ENCODE results near the gene LRMDA. TPM values are rescaled to one million over a fixed set of nuclear protein-coding genes. Genes with fewer than 3 reads are reported as not detected.
"Not testable (repeated sequence)": the region's sequence is repeated elsewhere in the genome, so short reads cannot be mapped to it uniquely, and the experiment has no call there.

Gene LRMDA
- total RNA-seq, 2 donors from 2014 or later = not detected

DNA sequence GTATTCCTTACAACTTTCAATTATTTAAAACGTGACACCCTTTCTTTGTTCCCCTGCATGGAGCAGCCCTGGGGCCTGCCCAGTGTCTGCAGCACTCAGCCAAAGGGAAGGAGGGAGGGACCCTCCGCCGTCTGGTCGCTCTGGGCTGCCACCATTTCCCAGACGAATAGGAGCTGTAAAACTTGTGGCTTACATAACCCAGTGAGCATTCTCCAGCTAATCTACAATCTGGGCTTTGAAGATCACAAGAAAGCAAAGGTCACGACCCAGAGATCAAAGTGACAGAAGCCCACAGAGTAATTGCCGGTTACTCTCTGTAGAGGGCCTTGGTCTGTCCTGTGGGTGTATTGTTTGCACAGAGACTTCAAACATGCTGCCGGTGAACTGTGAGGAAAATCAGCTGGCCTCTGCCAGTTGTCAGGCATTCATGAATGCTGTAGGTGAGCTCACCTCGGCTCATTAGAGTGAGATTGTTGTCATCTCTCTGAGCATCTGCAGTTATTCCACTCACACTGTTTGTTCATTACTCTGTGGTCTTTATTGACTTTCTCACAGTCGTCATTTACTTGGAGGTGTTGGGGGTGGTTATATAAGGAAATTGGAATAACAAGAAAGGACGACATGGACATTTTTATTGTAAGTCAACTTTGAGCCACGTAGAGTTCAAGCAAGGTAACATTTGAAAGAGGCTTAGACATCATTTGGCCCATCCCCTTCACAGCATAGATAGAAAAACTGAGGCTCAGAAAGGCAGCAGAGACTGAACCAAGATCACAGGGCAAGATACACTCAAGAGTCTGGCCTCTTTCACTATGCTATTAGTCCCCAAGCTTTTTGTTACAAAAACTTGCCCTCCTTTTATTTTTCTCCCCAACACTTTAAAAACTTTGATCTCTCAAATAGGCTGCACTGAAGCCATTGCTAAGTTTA, 619.8 kb downstream of the LRMDA start:
- H3K27ac Mint-ChIP-seq = no peak overlapping the region
- H3K9me3 Mint-ChIP-seq = peaks cover 10 to 14% of the 10 kb centered on the region in 2 donors
- ATAC-seq (peak in 1 of 2 donors; percentile 40), DNase-seq (ENCODE audit: low spot score in 2 of 2) (no peak)
- peaks cover 8% of the 10 kb centered on the region in 2 donors for H3K36me3 Mint-ChIP-seq

DNA sequence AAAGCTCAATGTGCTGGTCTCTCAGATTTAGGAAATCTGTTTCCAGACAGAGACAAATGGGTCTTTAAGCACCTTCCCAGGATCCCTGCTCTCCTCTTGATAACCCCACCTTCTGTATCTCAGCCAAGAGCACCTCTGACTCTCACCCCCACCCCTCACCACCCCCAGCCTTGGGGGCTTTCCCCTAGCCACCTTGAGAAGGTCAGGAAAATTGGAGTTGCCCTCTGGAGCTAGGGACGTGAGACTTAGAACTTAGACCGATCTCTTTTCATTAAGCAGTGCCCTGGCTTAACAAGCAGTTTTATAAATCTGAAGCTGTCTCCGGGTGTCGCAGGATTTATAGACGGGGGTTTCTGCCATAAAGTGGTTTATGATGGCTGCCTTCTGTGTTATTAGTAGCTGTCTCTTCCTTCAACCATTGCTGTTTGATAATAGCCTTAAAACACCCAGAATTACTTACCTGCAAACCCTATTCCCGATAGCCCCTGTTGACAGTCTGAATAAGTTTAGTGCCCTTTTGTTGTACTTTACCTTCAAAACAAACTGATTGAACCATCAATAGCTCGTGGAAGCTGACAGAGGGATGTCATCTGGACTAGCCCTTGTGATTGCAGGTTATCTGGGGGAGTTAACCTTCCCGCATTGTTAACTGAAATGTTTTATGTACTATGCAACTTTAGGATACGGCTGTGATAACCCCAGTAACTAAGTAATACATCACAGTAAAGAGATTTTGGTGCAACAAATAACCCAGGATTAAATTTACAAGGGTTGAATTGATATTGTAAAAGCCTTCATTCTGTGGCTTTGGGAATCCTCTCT, 621.5 kb downstream of the LRMDA start:
- no peak overlapping the region for H3K27ac Mint-ChIP-seq
- DNase-seq (ENCODE audit: low spot score in 2 of 2) (no peak), ATAC-seq (no peak)
- peaks cover 15 to 21% of the 10 kb centered on the region in 2 donors for H3K9me3 Mint-ChIP-seq
- peaks cover 8% of the 10 kb centered on the region in 2 donors for H3K36me3 Mint-ChIP-seq

DNA sequence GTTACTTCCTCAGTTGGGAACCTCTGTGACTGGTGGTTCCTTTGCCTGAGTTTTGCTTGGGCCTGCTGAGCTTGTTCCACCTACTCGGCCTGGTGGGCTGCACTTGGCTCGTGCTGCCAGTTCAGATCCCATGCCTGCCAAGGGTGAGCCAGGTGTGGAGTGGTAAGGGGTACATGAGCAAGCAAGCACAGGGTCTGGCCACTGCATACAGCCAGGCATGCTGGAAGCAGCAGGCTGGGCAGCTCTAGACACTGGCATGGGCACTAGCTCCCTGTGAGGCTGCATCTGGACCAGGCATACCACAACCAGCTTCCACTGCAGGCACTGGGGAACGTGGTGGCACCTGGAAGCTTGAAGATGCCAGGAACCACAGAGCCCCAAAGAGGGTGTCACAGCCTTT, 624.0 kb downstream of the LRMDA start:
- no peak for ATAC-seq
- no peak overlapping the region for H3K27ac Mint-ChIP-seq
- DNase-seq (ENCODE audit: low spot score in 2 of 2) = no peak
- H3K9me3 Mint-ChIP-seq = peaks cover 15 to 17% of the 10 kb centered on the region in 2 donors
- peaks cover 8% of the 10 kb centered on the region in 2 donors for H3K36me3 Mint-ChIP-seq

DNA sequence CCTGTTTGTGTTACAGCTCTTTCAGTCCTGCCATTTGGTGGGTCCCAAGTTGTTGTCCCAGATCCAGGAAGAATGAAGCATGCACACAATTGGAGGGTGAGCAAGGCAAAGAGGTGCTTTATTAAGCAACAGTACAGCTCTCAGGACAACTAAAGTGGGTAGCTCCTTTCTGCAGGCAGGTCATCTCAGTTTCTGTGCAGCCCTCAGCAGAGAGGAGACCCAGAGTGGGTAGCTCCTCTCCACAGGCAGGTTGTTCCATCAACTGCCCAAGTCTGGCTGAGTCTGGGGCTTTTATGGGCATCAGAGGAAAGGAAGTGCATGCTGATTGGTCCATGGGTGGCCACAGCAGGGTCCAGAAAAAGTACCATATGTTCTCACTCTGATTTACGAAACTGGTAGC, 624.5 kb downstream of the LRMDA start:
- H3K27ac Mint-ChIP-seq = no peak overlapping the region
- ATAC-seq (no peak), DNase-seq (ENCODE audit: low spot score in 2 of 2) (no peak)
- peaks cover 6 to 8% of the 10 kb centered on the region in 2 donors for H3K36me3 Mint-ChIP-seq
- H3K9me3 Mint-ChIP-seq = peaks cover 15 to 17% of the 10 kb centered on the region in 2 donors

DNA sequence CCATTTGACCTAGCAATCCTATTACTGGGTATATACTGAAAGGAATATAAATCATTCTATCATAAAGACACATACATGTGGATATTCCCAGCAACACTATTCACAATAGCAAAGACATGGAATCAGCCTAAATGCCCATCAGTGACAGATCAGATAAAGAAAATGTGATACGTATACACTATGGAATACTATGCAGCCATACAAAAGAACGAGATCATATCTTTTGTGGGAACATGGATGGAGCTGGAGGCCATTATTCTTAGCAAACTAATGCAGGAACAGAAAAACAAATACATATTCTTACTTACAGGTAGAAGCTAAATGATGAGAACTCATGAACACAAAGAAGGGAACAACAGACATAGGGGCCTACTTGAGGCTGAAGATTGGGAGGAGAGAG, 629.6 kb downstream of the LRMDA start:
- ATAC-seq; H3K27ac Mint-ChIP-seq; H3K36me3 Mint-ChIP-seq; DNase-seq (ENCODE audit: low spot score in 2 of 2): not testable (repeated sequence)
- H3K9me3 Mint-ChIP-seq = peaks cover 6 to 15% of the 10 kb centered on the region in 2 donors

DNA sequence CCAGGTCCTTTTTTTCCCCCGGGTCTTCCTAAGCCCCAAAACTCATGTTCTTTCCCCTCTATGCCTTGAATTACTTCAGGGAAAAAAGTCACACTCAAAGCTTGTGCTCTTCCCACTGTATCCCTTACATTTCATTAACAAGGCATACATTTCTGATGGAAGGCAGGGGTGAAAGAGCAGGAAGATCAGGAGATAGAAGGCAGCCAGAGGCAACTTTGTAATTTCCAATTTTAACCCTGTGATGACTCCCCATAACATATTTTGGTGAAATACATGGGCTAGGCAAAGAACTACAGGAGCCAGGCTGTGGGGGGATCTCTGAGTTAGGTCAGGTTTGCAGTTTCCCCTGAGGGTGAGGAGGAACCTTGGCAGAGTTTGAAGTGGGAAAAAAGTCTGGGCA, 635.0 kb downstream of the LRMDA start:
- ATAC-seq (no peak), DNase-seq (ENCODE audit: low spot score in 2 of 2) (no peak)
- H3K27ac Mint-ChIP-seq = no peak overlapping the region
- H3K36me3 Mint-ChIP-seq = peaks cover 0 to 6% of the 10 kb centered on the region in 2 donors
- no peaks in the 10 kb centered on the region for H3K9me3 Mint-ChIP-seq

DNA sequence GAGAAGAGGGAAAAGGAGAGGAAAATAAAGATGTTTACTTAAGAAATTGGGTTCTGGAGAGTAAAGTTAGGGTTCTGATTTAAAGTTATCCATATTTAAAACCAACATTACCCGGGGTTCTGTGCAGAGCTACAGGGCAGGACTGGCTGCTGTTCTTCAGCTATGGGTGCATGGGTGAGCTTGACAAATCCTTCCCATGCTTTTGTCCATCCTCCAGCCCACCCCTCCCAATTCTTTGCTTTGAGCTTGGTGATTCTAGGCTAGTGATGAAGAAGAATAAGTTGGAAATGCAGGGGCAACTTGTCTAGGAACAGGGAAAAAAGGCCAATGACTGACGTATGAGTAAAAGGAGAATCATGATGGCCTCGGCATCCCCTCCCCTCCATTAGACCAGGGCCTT, 636.0 kb downstream of the LRMDA start:
- Mint-ChIP-seq H3K9me3 (no peaks in the 10 kb centered on the region), H3K27ac (no peak overlapping the region)
- ATAC-seq = no peak

DNA sequence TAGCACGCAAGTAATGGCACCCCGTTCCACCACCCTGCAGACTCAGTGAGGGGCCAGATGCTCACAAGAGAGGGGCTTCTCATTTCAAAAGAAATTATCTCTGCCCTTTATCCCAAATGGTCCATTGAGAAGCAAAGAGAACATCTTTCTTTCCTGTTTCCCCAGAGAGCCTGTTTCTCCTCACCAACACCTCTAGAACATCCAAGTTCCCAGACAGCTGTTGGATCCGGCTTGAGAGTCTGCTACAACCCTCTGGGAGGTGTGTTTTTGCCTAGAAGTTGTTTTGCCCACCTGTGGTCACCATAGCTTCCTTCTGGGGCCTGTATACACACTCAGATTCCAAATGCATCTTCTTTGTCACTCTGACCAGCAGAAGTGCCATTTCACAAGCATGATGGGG, 637.4 kb downstream of the LRMDA start:
- Mint-ChIP-seq H3K9me3 (no peaks in the 10 kb centered on the region), H3K27ac (no peak overlapping the region), H3K36me3 (peaks cover 0 to 6% of the 10 kb centered on the region in 2 donors)
- DNase-seq (ENCODE audit: low spot score in 2 of 2) (no peak), ATAC-seq (no peak)

More for the DNA sequence above, 636.0 kb downstream of the LRMDA start:
- no peak for DNase-seq (ENCODE audit: low spot score in 2 of 2)
- H3K36me3 Mint-ChIP-seq = peaks cover 0 to 6% of the 10 kb centered on the region in 2 donors

DNA sequence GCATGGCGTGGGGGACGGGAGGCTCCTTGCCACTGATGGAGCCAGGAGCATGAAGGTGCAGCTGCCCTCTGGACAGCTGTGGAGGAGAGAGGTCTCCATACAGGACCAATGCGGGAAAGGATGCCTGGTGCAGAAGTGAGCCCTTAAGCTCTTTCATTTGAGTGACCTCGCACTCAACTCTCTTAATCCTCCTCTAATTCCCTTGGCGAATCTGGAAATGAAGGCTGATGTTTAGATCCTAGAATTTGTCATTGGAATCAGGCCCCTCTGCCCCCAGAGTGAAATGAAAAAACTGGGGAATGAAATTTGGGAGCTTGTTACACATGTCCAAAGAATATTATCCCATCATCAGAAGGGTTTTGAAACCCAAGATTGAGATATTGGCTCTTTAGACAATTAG, 639.5 kb downstream of the LRMDA start:
- ATAC-seq (no peak), DNase-seq (ENCODE audit: low spot score in 2 of 2) (no peak)
- Mint-ChIP-seq H3K27ac (no peak overlapping the region), H3K9me3 (peaks cover 4% of the 10 kb centered on the region in 2 donors), H3K36me3 (peaks cover 4 to 6% of the 10 kb centered on the region in 2 donors)

DNA sequence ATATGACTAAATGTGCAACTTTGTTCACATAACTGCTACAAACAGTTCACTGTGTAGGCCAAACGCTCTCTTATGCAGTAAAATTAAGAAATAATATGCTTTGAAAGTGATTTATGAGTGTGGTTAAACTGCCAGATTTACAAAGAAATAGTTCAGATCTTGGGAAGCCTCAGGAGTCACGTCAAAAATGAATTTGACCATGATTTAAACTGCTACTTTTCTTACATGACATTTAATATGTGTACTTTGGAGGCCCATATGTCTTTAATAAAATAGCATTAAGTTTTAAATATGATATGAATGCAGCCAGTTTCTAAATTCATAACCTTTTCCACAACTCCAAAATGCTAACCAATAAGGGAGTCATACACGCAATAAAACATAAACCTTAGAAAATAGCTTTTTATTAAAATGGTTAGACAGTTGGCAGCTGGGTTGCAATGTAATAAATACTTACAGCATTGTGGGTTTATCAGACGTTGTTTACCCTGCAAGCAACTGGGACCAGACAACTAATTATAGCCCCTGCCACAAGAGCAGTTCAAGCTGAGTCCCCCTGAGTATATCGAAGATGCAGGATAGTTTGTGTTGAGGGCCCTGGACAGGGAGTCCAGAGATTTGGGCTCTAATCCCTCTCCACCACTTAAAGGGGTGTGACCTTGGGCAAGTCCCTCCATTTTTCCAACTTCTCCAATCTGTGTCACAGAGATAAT, 640.4 kb downstream of the LRMDA start:
- ATAC-seq = no peak
- Mint-ChIP-seq H3K36me3 (peaks cover 4 to 6% of the 10 kb centered on the region in 2 donors), H3K27ac (no peak overlapping the region), H3K9me3 (peaks cover 7% of the 10 kb centered on the region in 2 donors)
- DNase-seq (ENCODE audit: low spot score in 2 of 2) = no peak

DNA sequence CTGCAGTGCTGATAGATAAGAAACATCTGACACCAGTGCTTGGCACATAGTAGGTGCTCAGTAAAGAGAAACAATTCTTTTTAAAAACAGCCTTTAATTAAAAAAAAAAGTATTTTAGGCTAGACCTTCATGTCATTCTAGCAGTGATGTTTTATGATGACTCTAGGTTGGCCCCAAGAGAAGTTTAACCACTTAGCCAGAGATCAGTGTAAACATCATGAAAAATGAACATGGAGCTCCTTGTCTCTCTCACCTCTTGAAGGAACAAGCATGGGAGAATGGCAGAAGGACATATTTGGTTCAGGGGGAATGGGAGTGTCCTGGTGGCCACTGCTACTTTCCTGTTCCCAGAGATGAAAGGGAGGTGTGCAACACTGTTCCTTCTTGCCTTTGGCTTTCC, 641.0 kb downstream of the LRMDA start:
- no peak for ATAC-seq
- Mint-ChIP-seq H3K27ac (no peak overlapping the region), H3K9me3 (peaks cover 7% of the 10 kb centered on the region in 2 donors), H3K36me3 (peaks cover 4 to 6% of the 10 kb centered on the region in 2 donors)
- no peak for DNase-seq (ENCODE audit: low spot score in 2 of 2)

DNA sequence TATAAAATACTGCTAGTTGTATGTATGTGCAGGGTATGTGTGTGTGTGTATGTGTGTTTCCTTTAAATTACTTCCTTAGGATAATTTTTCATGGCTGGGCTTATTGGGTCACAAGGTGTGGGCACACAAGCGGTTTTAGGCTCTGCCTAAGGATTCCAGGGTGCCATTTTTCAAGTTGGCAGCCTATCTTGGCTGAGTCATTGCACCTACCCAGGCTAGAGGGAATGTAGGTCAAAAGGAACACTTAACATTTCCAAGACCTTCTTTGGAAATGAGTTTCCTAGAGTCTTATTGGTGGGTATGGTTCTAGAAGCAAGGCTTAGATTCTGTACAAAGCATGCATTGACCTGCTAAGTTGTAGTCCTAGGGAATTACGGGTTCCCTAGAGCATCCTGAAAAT, 642.1 kb downstream of the LRMDA start:
- peaks cover 7% of the 10 kb centered on the region in 2 donors for H3K9me3 Mint-ChIP-seq
- no peak overlapping the region for H3K27ac Mint-ChIP-seq
- ATAC-seq (no peak), DNase-seq (ENCODE audit: low spot score in 2 of 2) (no peak)
- peaks cover 0 to 4% of the 10 kb centered on the region in 2 donors for H3K36me3 Mint-ChIP-seq

DNA sequence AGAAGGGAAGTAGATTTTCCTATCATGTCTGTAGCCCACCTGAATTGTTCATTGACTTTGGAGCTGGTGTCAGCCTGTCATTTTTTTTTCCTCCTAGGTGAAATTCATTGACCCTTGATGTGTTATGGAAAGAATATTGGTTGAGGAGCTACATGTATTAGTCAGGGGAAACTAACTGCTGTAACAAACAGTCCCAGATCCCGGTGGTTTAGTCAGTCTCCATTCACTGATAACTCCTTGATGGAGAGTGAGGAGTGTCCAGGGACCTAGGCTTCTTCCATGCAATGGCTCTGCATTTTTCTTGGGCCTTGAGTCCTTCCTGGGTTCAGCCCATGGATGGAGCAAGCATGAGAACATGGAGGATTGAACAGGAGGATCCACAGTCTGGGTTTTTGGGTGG, 643.2 kb downstream of the LRMDA start:
- DNase-seq (ENCODE audit: low spot score in 2 of 2) (no peak), ATAC-seq (no peak)
- no peak overlapping the region for H3K27ac Mint-ChIP-seq
- peaks cover 0 to 4% of the 10 kb centered on the region in 2 donors for H3K36me3 Mint-ChIP-seq
- H3K9me3 Mint-ChIP-seq = peaks cover 7% of the 10 kb centered on the region in 2 donors

DNA sequence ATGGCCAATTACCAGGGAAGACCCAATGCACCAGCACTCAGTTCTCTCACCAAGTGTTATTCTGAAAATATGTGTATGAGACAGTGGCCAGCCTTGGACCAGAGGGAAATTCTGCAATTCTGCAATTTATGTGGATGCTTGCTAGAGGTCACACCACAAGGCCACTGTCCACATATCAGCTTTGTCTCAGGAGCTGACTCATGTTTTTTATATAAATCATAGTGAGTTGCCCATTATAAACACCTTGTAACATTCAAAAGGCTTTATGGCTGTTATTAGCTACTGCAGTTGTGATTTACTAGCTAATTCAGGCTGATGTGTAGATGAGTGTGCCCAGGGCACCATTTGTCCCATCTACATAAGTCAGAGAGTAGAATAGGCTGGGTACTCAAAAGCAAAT, 649.0 kb downstream of the LRMDA start:
- ATAC-seq (no peak), DNase-seq (ENCODE audit: low spot score in 2 of 2) (no peak)
- H3K27ac Mint-ChIP-seq = no peak overlapping the region
- peaks cover 3 to 11% of the 10 kb centered on the region in 2 donors for H3K9me3 Mint-ChIP-seq
- no peaks in the 10 kb centered on the region for H3K36me3 Mint-ChIP-seq

DNA sequence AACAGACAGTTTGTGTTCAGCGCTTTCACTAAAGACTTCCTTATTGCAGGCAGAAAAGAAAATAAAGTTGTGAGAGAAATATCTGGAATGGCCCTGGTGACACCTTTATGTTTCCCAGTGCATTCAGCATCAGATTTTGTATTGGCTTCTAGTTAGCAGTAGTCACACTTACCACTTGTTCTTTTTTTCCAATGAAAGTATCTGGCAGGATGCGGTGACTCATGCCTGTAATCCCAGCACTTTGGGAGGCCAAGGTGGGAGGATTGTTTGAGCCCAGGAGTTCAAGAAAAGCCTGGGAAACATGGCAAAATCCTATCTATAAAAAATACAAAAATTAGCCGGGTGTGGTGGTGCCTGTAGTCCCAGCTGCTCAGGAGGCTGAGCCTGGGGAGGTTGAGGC, 649.6 kb downstream of the LRMDA start:
- no peak for DNase-seq (ENCODE audit: low spot score in 2 of 2)
- H3K36me3 Mint-ChIP-seq = no peaks in the 10 kb centered on the region
- peaks cover 3 to 11% of the 10 kb centered on the region in 2 donors for H3K9me3 Mint-ChIP-seq
- H3K27ac Mint-ChIP-seq = no peak overlapping the region
- no peak for ATAC-seq

DNA sequence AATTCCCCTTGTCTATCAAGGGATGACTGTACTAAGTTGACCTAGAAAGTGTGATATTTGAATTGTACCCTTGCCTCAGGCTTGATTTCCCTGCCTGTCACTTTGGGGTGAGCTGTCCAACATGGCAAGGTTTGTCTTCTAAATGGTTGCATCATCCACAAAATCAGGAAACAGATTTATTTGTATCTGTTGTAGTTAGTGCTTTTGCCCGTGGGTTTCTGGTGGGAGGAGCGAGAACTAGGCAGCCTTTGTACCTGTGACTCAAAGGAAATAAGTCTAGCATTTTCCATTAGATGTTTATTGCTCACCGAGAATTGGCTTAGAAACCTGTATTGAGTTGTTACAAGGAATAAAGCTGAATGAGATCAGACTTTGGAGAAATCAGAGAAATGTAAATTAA, 650.8 kb downstream of the LRMDA start:
- DNase-seq (ENCODE audit: low spot score in 2 of 2) (no peak), ATAC-seq (peak in 1 of 2 donors; percentile 79)
- no peaks in the 10 kb centered on the region for H3K36me3 Mint-ChIP-seq

More for the DNA sequence above, 650.8 kb downstream of the LRMDA start:
- H3K27ac Mint-ChIP-seq = no peak overlapping the region
- H3K9me3 Mint-ChIP-seq = peaks cover 0 to 8% of the 10 kb centered on the region in 2 donors
